Muscle layer of duodenum (tissue), 2 donors: ENCODE results near the gene IGF2BP2.
A peak's percentile ranks its signal among the peaks of the same experiment; 100 is the strongest.
"Not testable (repeated sequence)": the region's sequence is repeated elsewhere in the genome, so short reads cannot be mapped to it uniquely, and the experiment has no call there.

ENCODE experiments used
- H3K27ac ChIP-seq: one replicate; pipeline ENCODE4 v1.7.0; 2013; ENCODE audit warnings: mild to moderate bottlenecking, low read length
- H3K27me3 ChIP-seq: one replicate; pipeline ENCODE4 v1.7.0; 2013; ENCODE audit warnings: low read depth, mild to moderate bottlenecking, control low read depth, low read length
- H3K36me3 ChIP-seq, 2 donors: one replicate each; pipeline ENCODE4 v1.7.0; 2013; ENCODE audit warnings: low read length in 2 of 2, control low read depth in 1 of 2, mild to moderate bottlenecking in 1 of 2; ENCODE audit not compliant: insufficient read depth in 2 of 2, control insufficient read depth in 1 of 2
- H3K4me1 ChIP-seq, 2 donors: one replicate each; pipeline ENCODE4 v1.7.0; 2013; ENCODE audit warnings: low read length in 2 of 2, mild to moderate bottlenecking in 2 of 2, control low read depth in 1 of 2, moderate library complexity in 1 of 2; ENCODE audit not compliant: insufficient read depth in 2 of 2, control insufficient read depth in 1 of 2
- H3K4me3 ChIP-seq, 2 donors: one replicate each; pipeline ENCODE4 v1.7.0; 2013; ENCODE audit warnings: low read length in 2 of 2, low read depth in 1 of 2, mild to moderate bottlenecking in 1 of 2
- H3K9me3 ChIP-seq, 2 donors: one replicate each; pipeline ENCODE4 v1.7.0; 2013; ENCODE audit warnings: low read length in 2 of 2, control low read depth in 1 of 2, mild to moderate bottlenecking in 1 of 2; ENCODE audit not compliant: control insufficient read depth in 1 of 2
- donor health status: healthy.

The IGF2BP2 gene

DNA sequence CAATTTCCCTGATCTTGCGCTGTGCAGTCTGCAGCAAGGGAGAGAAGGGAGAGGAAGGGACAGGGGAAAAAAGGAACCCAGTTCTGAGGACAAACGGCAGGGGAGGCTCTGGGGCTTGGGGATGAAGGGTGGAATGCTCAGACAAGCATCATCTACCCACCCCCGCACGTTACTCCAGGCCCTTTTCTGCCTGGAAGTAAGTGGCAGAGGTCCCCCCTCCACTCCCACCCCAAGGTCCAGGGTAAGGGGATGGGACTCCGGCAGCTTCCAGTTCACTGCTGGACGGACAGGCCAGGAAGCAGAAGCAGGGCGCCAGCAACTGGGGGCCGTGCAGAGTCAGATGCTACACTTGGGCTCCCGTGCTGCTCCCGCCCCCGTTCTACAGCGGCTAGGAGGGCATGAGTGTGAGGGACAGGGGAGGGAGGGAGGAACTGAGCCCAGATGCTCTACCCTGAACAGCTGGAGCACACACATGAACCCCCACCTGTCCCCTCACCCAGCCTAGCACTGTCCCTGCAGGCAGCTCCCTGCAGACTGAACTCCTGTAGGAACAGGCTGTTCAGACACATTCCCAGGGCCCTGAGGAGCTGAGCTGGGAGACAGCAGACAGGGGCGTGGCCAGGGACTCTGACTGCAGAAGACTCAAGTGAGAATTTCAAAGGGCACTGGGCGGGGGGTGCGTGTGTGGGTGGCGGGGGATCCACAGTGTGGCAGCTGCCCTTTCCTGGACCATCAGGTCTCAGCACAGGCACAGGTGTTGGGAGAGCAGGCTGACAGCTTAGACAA is 179.1 kb downstream of the IGF2BP2 start:
- H3K4me3 ChIP-seq: no peak overlapping the region
- no peaks in the 10 kb centered on the region for H3K36me3 ChIP-seq
- no peaks in the 10 kb centered on the region for H3K9me3 ChIP-seq
- no peaks in the 10 kb centered on the region for H3K4me1 ChIP-seq
- no peaks in the 10 kb centered on the region for H3K27me3 ChIP-seq
- H3K27ac ChIP-seq: no peak overlapping the region

DNA sequence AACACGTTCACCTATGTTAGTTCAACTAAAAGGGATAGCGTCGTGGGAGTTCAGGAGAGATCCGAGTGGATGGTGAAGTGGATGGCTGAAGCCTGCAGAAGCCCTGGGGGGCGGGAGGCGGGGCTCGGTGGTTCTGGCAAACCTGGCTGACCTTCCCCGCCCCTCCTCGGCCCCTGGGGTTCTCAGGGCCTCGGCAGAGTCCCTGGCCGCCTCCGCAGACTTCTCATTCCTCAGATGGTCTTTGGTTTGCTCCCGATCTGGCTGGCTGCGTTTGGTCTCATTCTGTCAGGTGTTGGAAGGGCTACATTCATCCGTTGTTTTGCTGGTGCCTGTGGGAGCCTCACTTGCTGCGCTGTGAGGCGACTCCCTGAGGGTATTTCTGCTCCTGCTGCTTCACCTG is 179.7 kb downstream of the IGF2BP2 start:
- not testable (repeated sequence) for H3K4me1 ChIP-seq, H3K9me3 ChIP-seq, H3K27ac ChIP-seq, H3K4me3 ChIP-seq, H3K36me3 ChIP-seq, H3K27me3 ChIP-seq

DNA sequence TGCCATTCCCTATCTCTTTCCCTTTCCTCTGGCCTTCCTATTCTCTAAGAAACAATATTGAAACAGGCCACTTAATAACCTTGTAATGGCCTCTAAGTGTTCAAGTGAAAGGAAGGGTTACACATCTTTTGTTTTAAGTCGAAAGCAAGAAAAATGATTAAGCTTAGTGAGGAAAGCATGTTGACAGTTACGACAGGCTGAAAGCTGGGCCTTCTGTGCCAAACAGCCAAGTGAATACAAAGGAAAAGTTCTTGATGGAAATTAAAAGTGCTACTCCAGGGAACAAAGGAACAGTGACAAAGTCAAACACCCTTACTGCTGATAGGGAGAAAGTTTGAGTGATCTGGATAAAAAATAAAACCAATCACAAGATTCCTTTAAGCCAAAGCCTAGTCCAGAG is 184.5 kb downstream of the IGF2BP2 start:
- no peak overlapping the region for H3K4me3 ChIP-seq
- no peak overlapping the region for H3K27ac ChIP-seq
- no peaks in the 10 kb centered on the region for H3K27me3 ChIP-seq
- H3K9me3 ChIP-seq: no peaks in the 10 kb centered on the region
- H3K4me1 ChIP-seq: no peaks in the 10 kb centered on the region
- H3K36me3 ChIP-seq: no peaks in the 10 kb centered on the region

DNA sequence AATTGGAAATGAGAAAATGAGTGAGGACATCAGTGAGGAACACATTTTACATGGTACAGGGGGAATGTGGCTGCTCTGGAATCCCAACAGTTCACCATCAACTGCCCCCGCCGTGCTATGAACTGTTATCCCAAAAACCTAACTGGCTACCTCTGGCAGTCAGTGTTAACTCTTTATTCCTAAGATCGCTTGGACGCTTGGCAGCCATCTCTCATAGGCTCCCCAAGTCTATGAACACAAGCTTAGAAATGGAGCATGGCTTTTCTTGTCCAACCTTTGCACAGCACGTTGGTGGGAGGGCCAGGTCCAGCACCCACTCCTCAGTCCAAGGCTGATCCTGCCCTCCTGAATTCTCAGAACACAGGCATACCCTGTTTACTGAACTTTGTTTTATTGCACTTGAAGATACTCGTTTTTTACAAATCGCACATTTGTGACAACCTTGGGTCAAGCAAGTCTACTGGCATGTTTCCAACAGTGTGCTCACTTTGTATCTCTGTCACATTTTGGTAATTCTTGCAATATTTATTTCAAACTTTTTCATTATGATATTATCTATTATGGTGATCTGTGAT is 185.1 kb downstream of the IGF2BP2 start:
- no peaks in the 10 kb centered on the region for H3K27me3 ChIP-seq
- no peaks in the 10 kb centered on the region for H3K9me3 ChIP-seq
- no peak overlapping the region for H3K27ac ChIP-seq
- no peak overlapping the region for H3K4me3 ChIP-seq
- no peaks in the 10 kb centered on the region for H3K4me1 ChIP-seq
- no peaks in the 10 kb centered on the region for H3K36me3 ChIP-seq

DNA sequence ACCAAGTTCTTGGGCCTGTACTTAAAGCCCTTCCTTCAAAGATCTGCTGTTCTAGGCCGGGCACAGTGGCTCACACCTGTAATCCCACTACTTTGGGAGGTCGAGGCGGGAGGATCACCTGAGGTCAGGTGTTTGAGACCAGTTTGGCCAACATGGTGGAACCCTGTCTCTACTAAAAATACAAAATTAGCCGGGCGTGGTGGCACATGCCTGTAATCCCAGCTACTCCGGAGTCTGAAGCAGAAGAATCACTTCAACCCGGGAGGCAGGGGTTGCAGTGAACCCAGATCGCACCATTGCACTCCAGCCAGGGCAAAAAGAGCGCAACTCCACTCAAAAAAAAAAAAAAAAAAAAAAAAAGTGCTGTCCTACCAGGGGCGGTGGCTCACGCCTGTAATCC is 186.2 kb downstream of the IGF2BP2 start:
- not testable (repeated sequence) for H3K36me3 ChIP-seq, H3K27me3 ChIP-seq, H3K4me3 ChIP-seq, H3K4me1 ChIP-seq, H3K9me3 ChIP-seq, H3K27ac ChIP-seq

DNA sequence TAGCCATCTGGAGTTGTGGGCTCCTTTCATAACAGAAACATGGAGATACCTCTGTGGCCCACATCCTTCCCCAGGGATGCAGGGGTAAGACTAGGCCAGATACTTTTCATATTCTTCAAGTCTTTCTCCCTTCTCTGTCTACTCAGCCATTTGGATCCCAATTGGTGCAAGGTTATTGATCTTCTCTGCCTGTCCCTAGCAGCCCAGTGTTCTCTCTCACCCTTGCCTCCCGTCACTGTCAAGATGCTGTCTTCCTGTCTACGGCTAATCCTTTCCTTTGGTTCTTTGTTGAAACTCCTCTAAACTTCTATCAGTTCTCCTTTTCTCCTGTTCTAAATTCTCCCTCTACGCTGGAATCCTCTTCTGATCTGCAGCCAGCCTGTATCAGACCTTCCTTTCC is 187.5 kb downstream of the IGF2BP2 start:
- Histone ChIP-seq H3K27me3 (no peaks in the 10 kb centered on the region), H3K4me1 (no peaks in the 10 kb centered on the region), H3K27ac (no peak overlapping the region), H3K9me3 (no peaks in the 10 kb centered on the region), H3K4me3 (no peak overlapping the region), H3K36me3 (no peaks in the 10 kb centered on the region)

DNA sequence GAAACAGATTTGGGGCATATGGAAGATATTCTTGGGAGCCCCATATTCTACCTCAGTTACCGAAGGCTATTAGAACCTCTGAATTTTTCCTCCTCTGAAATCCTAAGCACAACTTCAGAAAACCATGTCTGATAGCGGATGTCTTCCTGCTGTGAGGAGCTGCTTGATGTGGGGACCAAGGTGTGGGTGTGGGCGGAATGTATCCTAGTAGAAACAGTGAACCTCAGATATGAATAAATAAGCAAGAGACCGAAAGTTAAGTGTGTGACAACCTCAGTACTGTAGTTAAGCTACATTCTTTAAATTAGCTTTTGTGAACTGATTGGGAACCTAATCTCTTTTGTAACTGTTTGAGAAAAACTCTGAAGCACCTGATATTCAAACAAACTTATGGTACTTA is 191.8 kb downstream of the IGF2BP2 start:
- Histone ChIP-seq H3K27me3 (no peaks in the 10 kb centered on the region), H3K4me1 (peaks cover 10 to 11% of the 10 kb centered on the region in 2 donors), H3K9me3 (no peaks in the 10 kb centered on the region), H3K36me3 (peaks cover 4 to 24% of the 10 kb centered on the region in 2 donors), H3K4me3 (no peak overlapping the region), H3K27ac (no peak overlapping the region)

DNA sequence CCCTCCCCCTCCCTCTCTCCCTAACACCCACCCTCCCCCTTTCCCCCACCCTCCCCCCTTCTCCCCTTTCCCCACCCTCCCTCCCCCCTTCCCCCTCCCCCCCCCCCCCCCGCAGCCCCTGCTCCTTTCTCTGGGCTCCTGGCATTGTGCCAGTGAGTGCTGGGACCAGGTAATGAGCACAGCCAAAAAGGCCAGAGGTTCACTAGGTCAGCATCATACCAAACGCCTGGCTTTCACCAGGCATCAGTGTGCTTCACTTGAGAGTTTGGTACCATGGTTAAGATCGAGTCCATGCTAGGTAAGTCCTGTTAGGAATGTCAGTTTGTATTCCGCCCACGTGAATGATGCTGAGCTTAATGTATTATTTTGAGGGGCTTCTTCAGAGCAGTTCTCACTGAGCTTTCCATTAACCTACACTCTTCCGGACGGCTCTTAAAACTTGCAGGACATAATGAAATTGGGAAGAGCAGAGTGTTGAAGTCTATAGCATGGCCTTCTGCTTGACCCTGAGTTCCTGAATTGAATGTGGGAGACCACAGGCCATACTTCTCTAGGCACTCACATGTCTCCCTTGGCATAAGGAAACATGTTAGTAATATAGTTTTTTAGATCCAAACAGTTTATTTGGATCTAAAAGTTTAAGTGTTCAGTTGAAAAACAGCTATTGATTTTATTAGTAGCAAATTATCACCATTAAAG is 193.2 kb downstream of the IGF2BP2 start:
- H3K4me1 ChIP-seq: peaks cover 10 to 11% of the 10 kb centered on the region in 2 donors
- H3K4me3 ChIP-seq: no peak overlapping the region
- H3K9me3 ChIP-seq: no peaks in the 10 kb centered on the region
- peaks cover 7 to 36% of the 10 kb centered on the region in 2 donors for H3K36me3 ChIP-seq
- no peak overlapping the region for H3K27ac ChIP-seq
- no peaks in the 10 kb centered on the region for H3K27me3 ChIP-seq

DNA sequence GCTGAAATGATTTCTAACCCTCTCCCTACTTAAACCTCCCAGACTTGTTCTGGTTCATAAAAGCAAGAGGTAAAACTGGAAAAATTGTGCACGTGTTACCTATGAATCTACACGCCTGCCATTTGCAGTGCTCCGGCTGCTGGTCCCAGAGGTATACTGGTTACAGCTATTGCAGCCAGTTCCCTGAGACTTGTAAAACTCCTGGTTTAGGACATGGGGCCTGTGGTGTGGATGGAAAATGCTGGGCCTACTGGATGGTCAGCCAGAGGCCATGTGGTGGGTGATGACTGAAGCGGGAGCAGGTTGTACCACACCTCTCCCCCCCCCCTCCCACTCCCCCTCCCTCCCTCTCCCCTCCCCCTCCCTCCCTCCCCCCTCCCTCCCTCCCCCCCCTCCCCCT is 193.7 kb downstream of the IGF2BP2 start:
- no peak overlapping the region for H3K27ac ChIP-seq

DNA sequence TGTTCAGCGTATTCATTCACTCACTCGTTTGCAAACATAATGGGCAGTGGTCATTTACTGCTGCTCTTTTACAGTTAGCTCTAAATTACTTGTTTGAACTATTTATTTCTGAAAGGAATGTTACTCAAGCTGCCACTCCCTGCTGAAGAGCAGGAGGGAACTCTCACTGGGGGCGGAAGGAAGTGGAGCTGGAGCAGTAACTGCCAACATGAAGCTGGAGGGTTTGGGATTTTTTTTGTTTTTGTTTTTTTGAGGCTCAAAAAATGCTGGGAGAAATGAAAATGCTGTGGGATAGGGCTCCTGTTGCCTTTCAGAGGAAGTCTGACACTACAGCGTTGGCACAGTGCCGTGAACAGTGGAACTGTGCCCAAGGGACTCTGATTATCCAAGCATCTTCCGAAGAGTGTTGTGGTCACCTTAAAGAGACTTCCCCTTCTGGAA is 194.6 kb downstream of the IGF2BP2 start:
- H3K27me3 ChIP-seq: no peaks in the 10 kb centered on the region
- H3K9me3 ChIP-seq: no peaks in the 10 kb centered on the region
- peak overlapping the region; percentile 51 for H3K27ac ChIP-seq
- H3K4me1 ChIP-seq: peaks cover 10 to 11% of the 10 kb centered on the region in 2 donors
- H3K4me3 ChIP-seq: no peak overlapping the region
- H3K36me3 ChIP-seq: peaks cover 17 to 48% of the 10 kb centered on the region in 2 donors

More for the DNA sequence above, 193.7 kb downstream of the IGF2BP2 start:
- Histone ChIP-seq H3K27me3 (no peaks in the 10 kb centered on the region), H3K36me3 (peaks cover 9 to 39% of the 10 kb centered on the region in 2 donors), H3K4me1 (peaks cover 10 to 11% of the 10 kb centered on the region in 2 donors), H3K4me3 (no peak overlapping the region), H3K9me3 (no peaks in the 10 kb centered on the region)

DNA sequence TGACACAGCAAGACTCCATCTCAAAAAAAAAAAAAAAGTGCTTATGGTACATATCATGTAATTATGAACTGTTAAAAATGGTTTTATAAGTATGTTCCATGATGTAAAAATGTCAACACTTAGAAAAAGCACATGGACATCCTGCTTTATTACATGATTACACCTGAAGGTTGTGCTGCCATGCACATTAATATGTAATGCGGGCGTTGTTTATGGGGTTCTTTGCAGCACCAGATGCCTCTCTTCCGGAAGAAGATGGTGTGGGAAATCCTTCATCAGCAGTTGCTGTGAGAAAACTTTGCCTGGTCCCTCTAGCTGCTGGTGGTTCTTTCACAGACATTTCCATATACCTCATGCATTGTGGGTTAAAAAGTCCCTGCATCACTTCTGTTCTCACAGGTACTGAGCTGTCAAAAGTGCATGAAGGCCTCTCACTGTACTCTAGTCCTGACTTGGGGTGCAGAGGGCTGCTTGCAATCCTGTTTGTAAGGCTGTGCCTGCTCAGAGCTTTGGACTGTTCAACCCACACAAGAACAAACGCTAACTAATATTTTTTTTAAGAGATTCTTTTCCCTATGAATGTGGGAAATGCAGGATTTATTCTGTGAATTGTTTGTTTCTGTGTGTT is 195.2 kb downstream of the IGF2BP2 start:
- Histone ChIP-seq H3K36me3 (peaks cover 17 to 52% of the 10 kb centered on the region in 2 donors), H3K9me3 (no peaks in the 10 kb centered on the region), H3K4me1 (peaks cover 10 to 11% of the 10 kb centered on the region in 2 donors), H3K27me3 (no peaks in the 10 kb centered on the region), H3K27ac (peak overlapping the region; percentile 51), H3K4me3 (no peak overlapping the region)
